NCI-H748 (cell line): ENCODE data around the gene PXMP2.
"Not testable (repeated sequence)": the region's sequence is repeated elsewhere in the genome, so short reads cannot be mapped to it uniquely, and the experiment has no call there.

ENCODE experiments used
- DNase-seq: peaks from one replicate; lab custom pipeline; 2025; ENCODE audit not compliant: unreplicated experiment; lab: John Stamatoyannopoulos, UW

The PXMP2 gene

GRCh38 chr12:132747395-132747794 is 60.0 kb downstream of the PXMP2 start:
- DNase-seq, result no peak

- no peak for DNase-seq
These were observed 60.5 kb downstream of the PXMP2 start for GRCh38 chr12:132747896-132748295.

- DNase-seq, result no peak
These were observed 60.9 kb downstream of the PXMP2 start for GRCh38 chr12:132748319-132748718.

GRCh38 chr12:132753670-132754069 is 66.3 kb downstream of the PXMP2 start:
- DNase-seq, result not testable (repeated sequence)

GRCh38 chr12:132754160-132754932 is 67.0 kb downstream of the PXMP2 start:
- no peak for DNase-seq
